Loucy (cell line): Measurements from ENCODE around the gene SNCAIP.

Source experiments
- EZH2phosphoT487 ChIP-seq: fragments of 200-600 bp; IDR thresholded peaks from 2 replicates; pipeline ENCODE4 v1.6.1; 2018; ENCODE audit warnings: antibody characterized with exemption, mild to moderate bottlenecking, moderate library complexity, borderline replicate concordance
- TF ChIP-seq, protein P1 (sequence below): fragments of 200-600 bp; sonication (generic); conservative IDR thresholded peaks from 2 replicates; pipeline ENCODE4 v1.5.1; 2014; ENCODE audit warnings: mild to moderate bottlenecking, antibody characterized with exemption, low read length

DNA sequence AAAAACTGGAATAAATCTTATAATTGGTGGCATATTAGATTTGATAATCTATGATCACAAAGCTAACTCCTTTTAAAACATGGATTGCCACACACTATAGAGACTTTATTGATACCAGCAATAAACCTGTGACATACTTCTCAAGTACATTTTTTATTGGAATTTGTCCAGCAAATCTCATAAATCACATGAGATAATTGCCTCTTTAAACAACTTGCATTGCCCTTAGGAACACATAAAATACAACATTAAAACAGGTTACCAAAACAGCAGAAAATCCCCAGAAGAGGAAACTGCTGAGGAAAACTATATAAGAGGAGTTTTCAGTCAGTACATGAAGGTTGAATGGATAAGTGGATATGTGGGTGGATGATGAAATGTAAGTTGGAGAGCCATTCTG, 124.6 kb downstream of the SNCAIP start:
- TF ChIP-seq, protein P1, sequence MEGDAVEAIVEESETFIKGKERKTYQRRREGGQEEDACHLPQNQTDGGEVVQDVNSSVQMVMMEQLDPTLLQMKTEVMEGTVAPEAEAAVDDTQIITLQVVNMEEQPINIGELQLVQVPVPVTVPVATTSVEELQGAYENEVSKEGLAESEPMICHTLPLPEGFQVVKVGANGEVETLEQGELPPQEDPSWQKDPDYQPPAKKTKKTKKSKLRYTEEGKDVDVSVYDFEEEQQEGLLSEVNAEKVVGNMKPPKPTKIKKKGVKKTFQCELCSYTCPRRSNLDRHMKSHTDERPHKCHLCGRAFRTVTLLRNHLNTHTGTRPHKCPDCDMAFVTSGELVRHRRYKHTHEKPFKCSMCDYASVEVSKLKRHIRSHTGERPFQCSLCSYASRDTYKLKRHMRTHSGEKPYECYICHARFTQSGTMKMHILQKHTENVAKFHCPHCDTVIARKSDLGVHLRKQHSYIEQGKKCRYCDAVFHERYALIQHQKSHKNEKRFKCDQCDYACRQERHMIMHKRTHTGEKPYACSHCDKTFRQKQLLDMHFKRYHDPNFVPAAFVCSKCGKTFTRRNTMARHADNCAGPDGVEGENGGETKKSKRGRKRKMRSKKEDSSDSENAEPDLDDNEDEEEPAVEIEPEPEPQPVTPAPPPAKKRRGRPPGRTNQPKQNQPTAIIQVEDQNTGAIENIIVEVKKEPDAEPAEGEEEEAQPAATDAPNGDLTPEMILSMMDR, result no peak
- TF ChIP-seq EZH2phosphoT487, result no peak
